GM23248 (cell line): ENCODE data around the gene OR5H2.

Experiments used
- EZH2 ChIP-seq: fragments of 200-600 bp; sonication (generic); IDR thresholded peaks from 2 replicates; pipeline ENCODE4 v1.6.1; 2018; ENCODE audit warnings: antibody characterized with exemption, mild to moderate bottlenecking; ENCODE audit not compliant: insufficient read depth, poor library complexity, severe bottlenecking
- EZH2phosphoT487 ChIP-seq: fragments of 200-600 bp; sonication (generic); IDR thresholded peaks from 2 replicates; pipeline ENCODE4 v1.6.1; 2018; ENCODE audit warnings: antibody characterized with exemption, moderate library complexity, mild to moderate bottlenecking, low read depth; ENCODE audit not compliant: insufficient read depth

DNA sequence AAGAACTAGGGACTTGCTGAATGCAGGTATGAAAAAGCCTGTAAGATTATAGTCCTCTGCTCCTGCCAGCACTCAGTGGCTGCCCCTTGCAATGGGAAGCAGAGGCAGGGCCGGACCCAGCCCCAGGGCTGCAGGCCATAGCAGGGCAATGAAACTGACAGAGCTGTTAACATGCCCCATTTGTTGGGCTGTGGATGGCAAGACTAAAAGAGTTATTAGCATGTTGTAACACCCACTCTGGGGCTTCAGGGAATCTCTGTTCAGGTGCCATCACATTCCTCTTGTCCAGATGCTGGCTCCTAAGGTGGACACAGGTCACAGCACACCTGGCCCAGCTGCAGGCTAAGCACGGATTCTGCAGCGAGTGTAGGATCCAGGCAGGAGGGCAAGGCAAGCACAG, 7.4 kb upstream of the OR5H2 start:
- TF ChIP-seq EZH2 (no peak), EZH2phosphoT487 (no peak)
